Heart left ventricle (tissue), 16 donors: ENCODE measurements around the gene ERBB4. TPM values are rescaled to one million over a fixed set of nuclear protein-coding genes. Genes with fewer than 3 reads are reported as not detected.
A peak's percentile ranks its signal among the peaks of the same experiment; 100 is the strongest.

Experiments used
- ATAC-seq, 4 donors: fragments of 200-7000 bp; cut with Tn5 transposase; one replicate each; pipeline ENCODE4 v1.9.1; 2020 to 2022; ENCODE audit warnings: moderate library complexity in 4 of 4, mild to moderate bottlenecking in 3 of 4, moderate number of reproducible peaks in 1 of 4
- DNase-seq, 5 donors: peaks; one replicate each; pipeline ENCODE4 v3.0.0-alpha.2; 2020
- H3K27ac ChIP-seq, 12 donors: fragments of 200-600 bp; sonication (generic) in 4 of 12; one replicate each; pipeline versions ENCODE4 v1.5.0 to v1.8.0; 2016 to 2022; ENCODE audit warnings: mild to moderate bottlenecking in 2 of 12
- H3K27me3 ChIP-seq, 9 donors: fragments of 200-600 bp; sonication (generic) in 2 of 9; one replicate each; pipeline versions ENCODE4 v1.5.1 to v1.8.0; 2016 to 2022; ENCODE audit warnings: mild to moderate bottlenecking in 3 of 9
- H3K36me3 ChIP-seq, 9 donors: fragments of 200-600 bp; sonication (generic) in 2 of 9; one replicate each; pipeline versions ENCODE4 v1.5.0 to v1.8.0; 2018 to 2022; ENCODE audit warnings: mild to moderate bottlenecking in 2 of 9
- H3K4me1 ChIP-seq, 12 donors: fragments of 200-600 bp; sonication (generic) in 4 of 12; one replicate each; pipeline versions ENCODE4 v1.5.0 to v1.8.0; 2016 to 2022; ENCODE audit warnings: mild to moderate bottlenecking in 3 of 12
- H3K4me3 ChIP-seq, 12 donors: fragments of 200-600 bp; sonication (generic) in 4 of 12; one replicate each; pipeline versions ENCODE4 v1.5.0 to v1.8.0; 2017 to 2022; ENCODE audit warnings: mild to moderate bottlenecking in 9 of 12, moderate library complexity in 4 of 12
- H3K9me3 ChIP-seq, 12 donors: fragments of 200-600 bp; sonication (generic) in 4 of 12; one replicate each; pipeline versions ENCODE4 v1.5.0 to v1.8.0; 2016 to 2022; ENCODE audit warnings: mild to moderate bottlenecking in 1 of 12
- CTCF ChIP-seq, 12 donors: fragments of 200-600 bp; sonication (generic) in 4 of 12; IDR thresholded peaks; one replicate each; pipeline versions ENCODE4 v1.5.0 to v1.8.0; 2018 to 2022; ENCODE audit warnings: antibody characterized with exemption in 12 of 12, mild to moderate bottlenecking in 5 of 12
- POLR2A ChIP-seq, 2 donors: fragments of 450-650 bp; IDR thresholded peaks; one replicate each; pipeline ENCODE4 v1.6.1; 2017; ENCODE audit warnings: antibody characterized with exemption in 2 of 2, mild to moderate bottlenecking in 2 of 2, moderate library complexity in 2 of 2
- whole genome bisulfite sequencing, 4 donors: extraction: QIAGEN DNeasy Blood & Tissue Kit in 2 of 4; methylation state at CpG; one replicate each; pipeline versions ENCODE4 v1.1.5 to v1.1.7; 2013 to 2018; 5-methylcytosine and 5-hydroxymethylcytosine counted together
- intact Hi-C, 10 donors: fragments of 100-400 bp; cut with DNase I; formaldehyde crosslinking; loops; one replicate each; pipeline versions ENCODE4 v1.11.1 to v1.14.2; 2022
- polyA plus RNA-seq, 2 donors: library from polyadenylated mRNA; stranded (reverse); fragments of 200-250 nt; gene quantifications; one replicate each; pipeline ENCODE4 v1.2.3, GENCODE V29; 2013
- total RNA-seq, 9 donors: library from RNA; depleted of rRNA in 2 of 9; stranded (reverse); fragments of >200 nt in 2 of 9; fragmentation: NEBNext Ultra II Directional in 3 of 9; extraction: Animal tissue kit (Norgen Biotek cat#: 25700) in 3 of 9; gene quantifications; one replicate each; pipeline versions ENCODE4 v1.1.0 to v1.2.4, GENCODE V29; 2016 to 2023
- donor health status: ischemic (EF 13 %, LVEDD 7.1; RV severe dilation, severe dysfunction).
- donor health status: healthy with polysubstance abuse.
- donor health status: DM: no; HTN: yes; CAD: no.
- donor health status: DM: no; HTN: no; CAD: no.
- donor health status: ischemic (EF 25% LVEDD 6.9; RV normal size, moderate dysfunction).
- donor health status: ischemic (EF 25% LVEDD 5.7; RV mildly dilated, moderate dysfunction).
- donor health status: healthy.
- donor health status: DM: yes; HTN: yes; CAD: no.
- donor health status: ischemic (EF 35%, LVEDD 5.7; RV mildly dilated, moderate dysfunction).
- donor health status: nonischemic (EF 11% LVEDD 7.7; RV severe dilation, severe dysfunction).
- donor health status: DM: yes; HTN: yes; CAD: no.
- donor health status: PGD.
- donor health status: ischemic (EF 29% LVEDD 5.4; RV normal size, mild dysfunction).
- donor health status: nonischemic (EF 23%, LVEDD 6.1; RV moderate dilation, normal function).

ERBB4 gene
- total and polyA plus RNA-seq, 11 donors = 1.3 to 29.5 (median 11.7) TPM

DNA sequence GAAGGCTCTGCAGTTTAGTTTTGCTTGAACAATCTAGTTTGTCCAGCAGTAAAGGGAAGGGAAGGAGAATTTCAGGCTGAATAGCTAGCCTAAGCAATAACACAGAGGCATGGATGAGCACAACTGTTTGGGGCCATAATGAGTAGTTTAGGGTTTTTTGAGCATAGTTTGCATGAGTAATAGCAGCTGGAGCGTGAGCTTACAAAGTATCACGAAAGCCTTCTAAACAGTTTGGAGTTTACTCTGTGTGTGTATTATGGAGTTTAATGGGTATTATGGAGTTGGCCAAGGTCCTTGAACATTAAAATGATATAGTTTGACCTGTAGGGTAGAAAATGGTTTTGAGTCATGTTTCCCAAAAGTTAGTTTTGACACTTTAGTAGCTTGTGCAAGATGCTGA, 782.3 kb downstream of the ERBB4 start:
- 88 to 97% (median 95%) methylated on average over 2 of the region's 2 CpGs for WGBS, 4 donors
- no peaks in the 10 kb centered on the region for H3K27me3 ChIP-seq

GRCh38 chr2:211755187-211755586, 783.4 kb downstream of the ERBB4 start:
- DNase-seq = no peak
- TF ChIP-seq CTCF (IDR thresholded peaks at IDR 0.05) = no peak
- no peak for TF ChIP-seq POLR2A (IDR thresholded peaks at IDR 0.05)
- intact Hi-C loops = no loop called here
- Histone ChIP-seq H3K4me1 (peaks cover 0 to 3% (median 0%) of the 10 kb centered on the region in 12 donors), H3K36me3 (no peaks in the 10 kb centered on the region), H3K4me3 (no peak overlapping the region), H3K27ac (no peak overlapping the region), H3K9me3 (no peaks in the 10 kb centered on the region), H3K27me3 (no peaks in the 10 kb centered on the region)
- ATAC-seq = no peak
- 90 to 96% (median 95%) methylated on average over 8 of the region's 8 CpGs for WGBS, 4 donors

More for the DNA sequence above, 782.3 kb downstream of the ERBB4 start:
- no peak for ATAC-seq
- DNase-seq = no peak
- H3K27ac ChIP-seq = no peak overlapping the region
- peaks cover 0 to 3% (median 0%) of the 10 kb centered on the region in 12 donors for H3K4me1 ChIP-seq
- H3K9me3 ChIP-seq = no peaks in the 10 kb centered on the region
- no peaks in the 10 kb centered on the region for H3K36me3 ChIP-seq
- TF ChIP-seq CTCF (IDR thresholded peaks at IDR 0.05) (no peak), POLR2A (IDR thresholded peaks at IDR 0.05) (no peak)
- H3K4me3 ChIP-seq = no peak overlapping the region
- intact Hi-C loops = no loop called here

DNA sequence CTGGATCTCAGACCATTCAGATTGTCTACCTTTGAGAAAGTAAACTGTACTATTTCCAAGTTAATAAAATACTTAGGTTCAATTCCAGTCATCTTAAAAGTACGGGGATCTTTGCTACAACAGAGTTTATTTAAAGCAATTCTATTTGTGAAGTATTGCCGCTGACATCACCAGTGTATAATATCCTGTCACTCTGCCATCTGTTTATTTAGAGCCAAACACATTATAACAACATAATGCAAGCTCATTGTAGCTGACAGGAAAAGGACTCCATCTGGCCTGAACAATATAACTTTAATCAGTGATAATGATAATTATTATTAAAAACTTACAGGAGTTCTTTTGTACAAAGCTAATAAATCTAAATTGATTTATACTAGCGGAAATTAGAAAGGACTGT, 786.8 kb downstream of the ERBB4 start:
- Histone ChIP-seq H3K27me3 (no peaks in the 10 kb centered on the region), H3K4me3 (no peak overlapping the region), H3K9me3 (no peaks in the 10 kb centered on the region), H3K4me1 (peaks cover 0 to 3% (median 0%) of the 10 kb centered on the region in 12 donors), H3K27ac (no peak overlapping the region), H3K36me3 (no peaks in the 10 kb centered on the region)
- intact Hi-C loops = no loop called here
- TF ChIP-seq POLR2A (IDR thresholded peaks at IDR 0.05) (no peak), CTCF (IDR thresholded peaks at IDR 0.05) (no peak)
- 30 to 36% (median 33%) methylated on average over 3 of the region's 3 CpGs for WGBS, 4 donors
- DNase-seq = no peak
- peak in 1 of 4 donors; percentile 50 for ATAC-seq

DNA sequence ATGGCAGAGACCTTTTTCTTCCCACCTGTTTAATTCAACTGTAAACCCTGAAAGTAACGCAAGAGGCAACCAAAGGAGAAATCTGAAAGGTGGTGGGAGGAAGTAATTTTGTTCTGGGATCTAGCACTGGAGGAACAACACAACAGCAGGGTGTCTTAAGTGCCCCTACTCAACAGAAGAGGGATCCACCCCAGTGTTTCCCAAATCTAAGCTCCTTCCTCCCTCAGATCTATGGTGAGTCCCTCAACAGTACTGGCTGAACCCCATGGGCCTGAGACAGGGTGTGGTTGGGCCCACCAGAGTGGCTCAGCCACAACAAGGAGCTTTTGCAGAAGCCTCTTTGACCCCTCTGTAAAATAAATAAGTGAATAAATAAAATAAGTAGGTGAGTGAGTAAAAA, 790.3 kb downstream of the ERBB4 start:
- H3K4me1 ChIP-seq = peaks cover 0 to 11% (median 0%) of the 10 kb centered on the region in 12 donors
- ATAC-seq (no peak), DNase-seq (no peak)
- intact Hi-C loops = loop anchor here in 7 of 10 donors (5.0 to 10.0 kb wide), 5 partner anchors 794 to 819 kb away; no protein-coding TSS in a partner anchor
- WGBS, 4 donors = 92 to 96% (median 94%) methylated on average over 1 of the region's 1 CpG
- no peaks in the 10 kb centered on the region for H3K27me3 ChIP-seq
- H3K4me3 ChIP-seq = no peak overlapping the region
- TF ChIP-seq CTCF (IDR thresholded peaks at IDR 0.05) (no peak), POLR2A (IDR thresholded peaks at IDR 0.05) (no peak)
- H3K27ac ChIP-seq = no peak overlapping the region
- no peaks in the 10 kb centered on the region for H3K9me3 ChIP-seq
- no peaks in the 10 kb centered on the region for H3K36me3 ChIP-seq
